Trophoblast cell (in vitro differentiated cells and primary cell): ENCODE data around the gene KRT76.
A peak's percentile ranks its signal among the peaks of the same experiment; 100 is the strongest.

ENCODE experiments used
- DNase-seq, 2 donors: peaks; one replicate each; pipeline ENCODE4 v3.0.0-alpha.2; 2016
- H2AFZ ChIP-seq: 2 replicates; pipeline ENCODE4 v1.6.1; 2013; ENCODE audit warnings: low read length, moderate library complexity, mild to moderate bottlenecking; ENCODE audit not compliant: insufficient read depth, poor library complexity
- H2AK5ac ChIP-seq: 2 replicates; pipeline ENCODE4 v1.6.1; 2013; ENCODE audit warnings: mild to moderate bottlenecking, low read length
- H2BK120ac ChIP-seq: 2 replicates; pipeline ENCODE4 v1.6.1; 2013; ENCODE audit warnings: low read length, mild to moderate bottlenecking, moderate library complexity; ENCODE audit not compliant: insufficient read depth, poor library complexity
- H2BK12ac ChIP-seq: 2 replicates; pipeline ENCODE4 v1.6.1; 2013; ENCODE audit warnings: mild to moderate bottlenecking, low read length, moderate library complexity
- H2BK5ac ChIP-seq: 2 replicates; pipeline ENCODE4 v1.6.1; 2013; ENCODE audit warnings: low read length, low read depth, moderate library complexity, mild to moderate bottlenecking; ENCODE audit not compliant: poor library complexity
- H3K14ac ChIP-seq: 2 replicates; pipeline ENCODE4 v1.6.1; 2013; ENCODE audit warnings: mild to moderate bottlenecking, low read length
- H3K18ac ChIP-seq: 2 replicates; pipeline ENCODE4 v1.6.1; 2013; ENCODE audit warnings: mild to moderate bottlenecking, low read length
- H3K23ac ChIP-seq: 2 replicates; pipeline ENCODE4 v1.6.1; 2013; ENCODE audit warnings: low read length
- H3K27ac ChIP-seq: 2 replicates; pipeline ENCODE4 v1.5.1; 2013; ENCODE audit warnings: low read depth, mild to moderate bottlenecking, inconsistent platforms, low read length, moderate library complexity
- H3K27me3 ChIP-seq: 2 replicates; pipeline ENCODE4 v1.6.1; 2013; ENCODE audit warnings: inconsistent platforms, mild to moderate bottlenecking, low read length, moderate library complexity; ENCODE audit not compliant: insufficient read depth
- H3K36me3 ChIP-seq, 2 experiments: 1 replicate in 1 of 2; 2 replicates in 1 of 2; pipeline ENCODE4 v1.6.1; 2013; ENCODE audit warnings: low read length in 2 of 2, mild to moderate bottlenecking in 2 of 2, moderate library complexity in 1 of 2; ENCODE audit not compliant: insufficient read depth in 2 of 2, control insufficient read depth in 1 of 2
- H3K4ac ChIP-seq: 2 replicates; pipeline ENCODE4 v1.6.1; 2013; ENCODE audit warnings: low read depth, mild to moderate bottlenecking, low read length, moderate library complexity
- H3K4me1 ChIP-seq, 2 experiments: 1 replicate in 1 of 2; 2 replicates in 1 of 2; pipeline ENCODE4 v1.6.1; 2013; ENCODE audit warnings: low read length in 2 of 2, mild to moderate bottlenecking in 2 of 2, moderate library complexity in 1 of 2; ENCODE audit not compliant: insufficient read depth in 2 of 2, control insufficient read depth in 1 of 2
- H3K4me2 ChIP-seq: 2 replicates; pipeline ENCODE4 v1.6.1; 2013; ENCODE audit warnings: inconsistent platforms, mild to moderate bottlenecking, low read length, moderate library complexity
- H3K4me3 ChIP-seq: 2 replicates; pipeline ENCODE4 v1.5.1; 2013; ENCODE audit warnings: mild to moderate bottlenecking, low read depth, low read length, inconsistent platforms
- H3K79me1 ChIP-seq: one replicate; pipeline ENCODE4 v1.6.1; 2013; ENCODE audit warnings: low read length
- H3K79me2 ChIP-seq: 2 replicates; pipeline ENCODE4 v1.6.1; 2013; ENCODE audit warnings: low read length, mild to moderate bottlenecking; ENCODE audit not compliant: control insufficient read depth, insufficient read depth, poor library complexity
- H3K9ac ChIP-seq: 2 replicates; pipeline ENCODE4 v1.6.1; 2013; ENCODE audit warnings: mild to moderate bottlenecking, low read length
- H3K9me3 ChIP-seq: 2 replicates; pipeline ENCODE4 v1.6.1; 2013; ENCODE audit warnings: low read depth, mild to moderate bottlenecking, control low read depth, inconsistent platforms, low read length; ENCODE audit not compliant: insufficient read depth
- H4K12ac ChIP-seq: 2 replicates; pipeline ENCODE4 v1.6.1; 2013; ENCODE audit warnings: low read depth, mild to moderate bottlenecking, low read length, moderate library complexity
- H4K8ac ChIP-seq: 2 replicates; pipeline ENCODE4 v1.6.1; 2013; ENCODE audit warnings: low read depth, mild to moderate bottlenecking, low read length, moderate library complexity
- H4K91ac ChIP-seq: one replicate; pipeline ENCODE4 v1.6.1; 2013; ENCODE audit warnings: low read depth, mild to moderate bottlenecking, low read length, moderate library complexity
- WGBS: extraction: QIAGEN DNeasy Blood & Tissue Kit; methylation state at CpG from one replicate; pipeline ENCODE4 v1.1.7; 2013; ENCODE audit warnings: missing lambda C conversion rate; ENCODE audit not compliant: insufficient read length, insufficient coverage; ENCODE audit errors: extremely low coverage; 5-methylcytosine and 5-hydroxymethylcytosine counted together

Gene KRT76

GRCh38 chr12:52742196-52742580, 35.0 kb downstream of the KRT76 start:
- Histone ChIP-seq H3K9me3 (peaks cover 3% of the 10 kb centered on the region), H2BK12ac (no peak overlapping the region), H3K36me3 (no peaks in the 10 kb centered on the region), H2AFZ (no peak overlapping the region), H3K4ac (no peak overlapping the region), H3K14ac (no peak overlapping the region), H3K4me3 (no peak overlapping the region), H3K27me3 (peaks cover 5% of the 10 kb centered on the region), H4K8ac (no peak overlapping the region), H3K23ac (no peak overlapping the region), H3K4me1 (no peaks in the 10 kb centered on the region), H3K9ac (no peak overlapping the region), H3K79me2 (no peaks in the 10 kb centered on the region), H3K18ac (no peak overlapping the region), H3K79me1 (no peaks in the 10 kb centered on the region), H3K4me2 (no peak overlapping the region), H2BK120ac (no peak overlapping the region), H2AK5ac (no peak overlapping the region), H4K12ac (no peak overlapping the region), H4K91ac (no peak overlapping the region), H3K27ac (no peak overlapping the region), H2BK5ac (no peak overlapping the region)
- no peak for DNase-seq
- no CpG with 5 or more reads among the region's 7 CpGs for WGBS

GRCh38 chr12:52741375-52742195, 35.6 kb downstream of the KRT76 start:
- Histone ChIP-seq H3K4me1 (no peaks in the 10 kb centered on the region), H3K14ac (no peak overlapping the region), H3K79me1 (no peaks in the 10 kb centered on the region), H4K12ac (no peak overlapping the region), H2AK5ac (no peak overlapping the region), H2BK5ac (no peak overlapping the region), H3K9ac (no peak overlapping the region), H2BK120ac (no peak overlapping the region), H2BK12ac (no peak overlapping the region), H3K27me3 (peaks cover 5% of the 10 kb centered on the region), H3K9me3 (peaks cover 2% of the 10 kb centered on the region), H3K18ac (no peak overlapping the region), H3K4me2 (no peak overlapping the region), H3K23ac (no peak overlapping the region), H3K4me3 (no peak overlapping the region), H3K36me3 (no peaks in the 10 kb centered on the region), H3K79me2 (no peaks in the 10 kb centered on the region), H4K91ac (no peak overlapping the region), H2AFZ (no peak overlapping the region), H4K8ac (no peak overlapping the region), H3K4ac (no peak overlapping the region), H3K27ac (no peak overlapping the region)
- WGBS, result no CpG with 5 or more reads among the region's 16 CpGs
- peak; percentile 64 to 92 for DNase-seq

GRCh38 chr12:52740584-52740983, 36.6 kb downstream of the KRT76 start:
- Histone ChIP-seq H3K9me3 (no peaks in the 10 kb centered on the region), H4K91ac (no peak overlapping the region), H2AK5ac (no peak overlapping the region), H3K79me2 (no peaks in the 10 kb centered on the region), H3K23ac (no peak overlapping the region), H3K18ac (no peak overlapping the region), H3K4me2 (no peak overlapping the region), H3K9ac (no peak overlapping the region), H3K36me3 (no peaks in the 10 kb centered on the region), H4K12ac (no peak overlapping the region), H3K79me1 (no peaks in the 10 kb centered on the region), H2BK12ac (no peak overlapping the region), H2BK120ac (no peak overlapping the region), H2AFZ (no peak overlapping the region), H3K27me3 (peaks cover 5% of the 10 kb centered on the region), H4K8ac (no peak overlapping the region), H3K4ac (no peak overlapping the region), H3K14ac (no peak overlapping the region), H3K27ac (no peak overlapping the region), H2BK5ac (no peak overlapping the region), H3K4me1 (no peaks in the 10 kb centered on the region), H3K4me3 (no peak overlapping the region)
- no peak for DNase-seq

- H3K23ac ChIP-seq, result no peak overlapping the region
- H4K12ac ChIP-seq, result no peak overlapping the region
- H3K79me1 ChIP-seq, result no peaks in the 10 kb centered on the region
- H2BK12ac ChIP-seq, result no peak overlapping the region
- H2BK120ac ChIP-seq, result no peak overlapping the region
- H3K4ac ChIP-seq, result no peak overlapping the region
- no peak overlapping the region for H2AFZ ChIP-seq
- no peak overlapping the region for H4K8ac ChIP-seq
- no peak overlapping the region for H2BK5ac ChIP-seq
- no peak overlapping the region for H2AK5ac ChIP-seq
- no peak overlapping the region for H3K27ac ChIP-seq
- no peaks in the 10 kb centered on the region for H3K36me3 ChIP-seq
- H3K27me3 ChIP-seq, result no peaks in the 10 kb centered on the region
- no peak overlapping the region for H3K9ac ChIP-seq
- H3K4me3 ChIP-seq, result no peak overlapping the region
- no peak overlapping the region for H3K4me2 ChIP-seq
- no peak overlapping the region for H4K91ac ChIP-seq
- H3K18ac ChIP-seq, result no peak overlapping the region
- H3K14ac ChIP-seq, result no peak overlapping the region
- peaks cover 2% of the 10 kb centered on the region for H3K9me3 ChIP-seq
- H3K4me1 ChIP-seq, result no peaks in the 10 kb centered on the region
- H3K79me2 ChIP-seq, result no peaks in the 10 kb centered on the region
- no peak for DNase-seq
Observed at GRCh38 chr12:52739963-52740362, 37.2 kb downstream of the KRT76 start.
